Activated CD8-positive, alpha-beta memory T cell treated with anti-CD3 and anti-CD28 coated beads for 4 hours (primary cell): Measurements from ENCODE around the gene RSAD2.
A peak's percentile ranks its signal among the peaks of the same experiment; 100 is the strongest.
"Not testable (repeated sequence)": the region's sequence is repeated elsewhere in the genome, so short reads cannot be mapped to it uniquely, and the experiment has no call there.

Source experiments
- DNase-seq, 2 donors: peaks; one replicate each; pipeline ENCODE4 v3.0.0-alpha.2; 2020; ENCODE audit warnings: low read depth in 2 of 2

Gene RSAD2

GRCh38 chr2:6877402-6878304, at the start of gene RSAD2:
RSAD2 (plus strand) TSS chr2:6877777; CDS start chr2:6877801, 24 bp downstream.
- DNase-seq, result peak in 1 of 2 donors; percentile 20

DNA sequence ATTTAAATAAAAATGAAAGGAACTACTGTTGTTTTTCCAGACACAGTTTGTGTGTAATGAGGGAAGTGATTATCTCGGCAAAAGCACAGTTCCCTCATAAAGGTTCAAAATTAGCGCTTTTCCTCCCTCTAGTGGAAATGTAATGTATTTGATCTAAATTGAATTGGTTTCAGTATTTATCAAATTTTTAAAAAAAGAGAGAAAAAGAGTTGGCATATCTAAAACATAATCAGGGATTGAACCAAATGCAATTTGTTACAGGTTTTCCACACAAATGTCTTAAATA, 49.3 kb upstream of the RSAD2 start:
- no peak for DNase-seq

DNA sequence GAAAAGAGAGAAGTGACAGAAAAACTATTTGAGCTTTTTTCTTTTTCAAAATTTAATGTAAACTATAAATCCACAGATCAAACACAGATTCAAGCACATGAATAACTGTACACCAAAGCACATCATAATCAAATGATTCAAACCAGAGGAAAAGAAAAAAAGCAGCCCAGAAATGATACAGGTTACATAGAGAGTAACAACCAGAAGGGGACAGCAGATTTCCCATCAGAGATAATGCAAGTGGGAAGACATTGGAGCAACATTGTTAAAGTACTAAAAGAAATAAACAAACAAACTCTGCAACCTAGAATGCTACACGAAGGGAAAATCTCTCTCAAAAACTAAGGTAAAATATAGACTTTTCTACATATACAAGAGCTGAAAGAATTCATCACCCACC, 46.3 kb upstream of the RSAD2 start:
- DNase-seq, result no peak

GRCh38 chr2:6832596-6833299, 44.8 kb upstream of the RSAD2 start:
- DNase-seq, result no peak

DNA sequence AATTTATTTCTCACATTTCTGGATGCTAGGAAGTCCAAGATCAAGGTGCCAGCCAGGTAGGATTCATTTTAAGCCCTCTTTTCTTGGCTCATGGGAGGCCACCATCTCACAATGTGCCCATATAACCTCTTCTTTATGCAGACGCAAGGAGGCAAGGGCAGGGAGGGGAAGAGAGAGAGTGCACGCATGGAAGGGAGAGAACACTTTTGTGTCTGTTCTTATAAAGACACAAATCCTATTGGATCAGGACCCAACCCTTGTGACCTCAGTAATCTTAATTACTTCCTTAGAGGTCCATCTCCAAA, 44.3 kb upstream of the RSAD2 start:
- no peak for DNase-seq

DNA sequence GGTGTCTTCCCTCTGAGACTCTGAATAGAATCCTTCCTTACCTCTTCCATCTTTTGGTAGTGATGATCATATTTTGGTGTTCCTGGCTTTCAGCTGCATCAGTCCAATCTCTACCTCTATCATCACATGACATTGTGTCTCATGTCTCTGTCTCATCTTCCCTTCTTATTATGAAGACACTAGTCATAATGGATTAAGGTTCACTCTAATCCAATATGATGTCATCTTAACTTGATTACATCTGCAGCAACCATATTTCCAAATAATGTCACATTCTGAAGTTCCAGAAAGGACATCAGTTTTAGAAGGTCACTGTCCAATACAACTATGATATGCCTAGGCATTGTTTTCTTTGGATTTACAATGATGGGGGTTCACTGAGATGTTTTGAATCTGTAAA, 43.4 kb upstream of the RSAD2 start:
- no peak for DNase-seq

DNA sequence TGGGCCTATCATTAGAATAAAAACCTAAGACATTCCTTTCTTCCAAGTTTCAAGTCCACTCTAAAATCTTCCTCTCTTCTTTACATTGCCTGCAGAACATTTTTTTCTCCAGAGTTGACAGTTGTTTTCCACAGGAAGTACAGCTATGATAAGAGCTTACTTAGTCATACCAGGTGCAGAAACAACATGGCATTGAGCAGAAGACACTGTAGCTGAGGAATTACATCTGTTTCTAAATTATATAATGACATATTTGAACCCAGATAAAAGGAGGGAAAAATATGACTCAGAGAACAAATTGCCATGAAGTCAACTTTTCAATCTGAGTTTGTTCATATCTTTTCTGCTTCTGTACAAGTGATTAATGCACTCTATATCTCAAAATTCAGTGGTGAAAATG, 42.1 kb upstream of the RSAD2 start:
- no peak for DNase-seq

GRCh38 chr2:6838673-6839319, 38.8 kb upstream of the RSAD2 start:
- no peak for DNase-seq

DNA sequence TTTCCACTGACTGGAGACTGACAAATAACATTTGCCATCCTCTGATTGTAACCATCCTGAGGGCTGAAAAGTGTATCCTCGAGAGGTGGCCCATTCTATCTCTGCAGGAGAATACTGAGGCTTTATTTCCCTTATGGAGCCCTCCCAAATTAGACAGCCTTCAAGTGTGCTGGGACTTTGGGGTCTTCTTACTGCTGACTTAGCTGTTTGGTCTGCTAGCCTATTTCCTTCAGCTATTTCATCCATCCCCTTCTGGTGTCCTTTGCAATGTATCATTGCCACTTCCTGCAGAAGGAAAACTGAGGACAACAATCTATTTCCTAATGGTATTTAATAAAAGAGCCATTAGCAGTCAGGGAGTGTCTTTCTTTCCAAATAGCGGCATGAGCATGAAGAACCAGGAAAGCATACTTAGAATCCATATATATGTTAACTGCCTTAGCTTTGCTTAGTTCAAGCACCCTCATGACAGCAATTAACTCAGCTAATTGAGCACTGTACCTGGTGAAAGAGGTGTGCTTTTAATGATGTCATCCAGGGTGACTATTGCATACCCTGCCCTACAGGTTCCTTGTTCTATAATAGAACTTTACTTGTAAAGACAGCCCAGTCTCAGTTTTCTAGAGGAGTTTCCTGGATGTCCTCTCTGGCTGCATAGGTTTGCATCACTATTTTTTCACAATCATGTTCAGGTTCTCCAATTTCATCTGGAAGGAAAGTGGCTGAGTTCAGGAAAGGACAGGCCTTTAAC, 35.9 kb upstream of the RSAD2 start:
- DNase-seq, result no peak

- DNase-seq, result no peak
These were observed 32.3 kb upstream of the RSAD2 start for GRCh38 chr2:6845312-6845711.

DNA sequence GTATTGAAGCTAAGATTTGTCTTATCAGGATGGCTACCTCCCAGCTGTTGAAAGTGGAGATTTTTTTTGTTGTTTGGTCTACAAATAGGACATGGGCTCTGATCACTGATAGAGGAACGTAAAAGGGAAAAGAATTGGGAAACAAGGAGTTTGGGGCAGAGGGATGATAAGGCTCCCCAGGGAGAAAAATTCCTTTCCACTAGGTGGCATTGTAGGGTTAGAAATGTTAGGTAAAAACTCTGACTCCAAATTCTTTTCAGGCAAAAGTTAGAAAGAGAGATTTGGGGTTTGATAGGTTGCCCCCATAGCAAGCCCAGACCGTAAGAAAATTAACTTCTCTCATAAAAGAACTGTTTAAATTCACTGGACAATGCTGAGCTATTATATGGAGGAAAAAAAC, 31.7 kb upstream of the RSAD2 start:
- DNase-seq, result no peak

DNA sequence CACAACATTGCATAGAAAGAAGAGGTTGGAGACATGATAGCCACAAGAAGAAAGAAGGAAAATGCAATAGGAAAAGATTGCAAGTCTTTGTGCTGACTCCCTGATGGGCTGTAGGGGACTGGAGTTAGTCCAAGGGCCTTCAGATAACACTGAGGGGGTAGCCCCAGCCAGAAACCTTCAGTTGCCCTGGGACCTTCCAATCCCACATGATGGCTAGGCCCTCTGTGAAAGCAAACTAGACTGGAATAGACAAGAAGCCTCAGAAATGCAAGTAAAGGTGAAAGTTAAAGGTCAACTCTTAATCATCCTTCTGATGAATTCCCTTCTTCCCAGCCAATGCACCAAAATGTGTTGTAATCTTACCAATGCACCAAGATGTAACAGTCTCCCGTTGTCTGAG, 31.0 kb upstream of the RSAD2 start:
- no peak for DNase-seq

DNA sequence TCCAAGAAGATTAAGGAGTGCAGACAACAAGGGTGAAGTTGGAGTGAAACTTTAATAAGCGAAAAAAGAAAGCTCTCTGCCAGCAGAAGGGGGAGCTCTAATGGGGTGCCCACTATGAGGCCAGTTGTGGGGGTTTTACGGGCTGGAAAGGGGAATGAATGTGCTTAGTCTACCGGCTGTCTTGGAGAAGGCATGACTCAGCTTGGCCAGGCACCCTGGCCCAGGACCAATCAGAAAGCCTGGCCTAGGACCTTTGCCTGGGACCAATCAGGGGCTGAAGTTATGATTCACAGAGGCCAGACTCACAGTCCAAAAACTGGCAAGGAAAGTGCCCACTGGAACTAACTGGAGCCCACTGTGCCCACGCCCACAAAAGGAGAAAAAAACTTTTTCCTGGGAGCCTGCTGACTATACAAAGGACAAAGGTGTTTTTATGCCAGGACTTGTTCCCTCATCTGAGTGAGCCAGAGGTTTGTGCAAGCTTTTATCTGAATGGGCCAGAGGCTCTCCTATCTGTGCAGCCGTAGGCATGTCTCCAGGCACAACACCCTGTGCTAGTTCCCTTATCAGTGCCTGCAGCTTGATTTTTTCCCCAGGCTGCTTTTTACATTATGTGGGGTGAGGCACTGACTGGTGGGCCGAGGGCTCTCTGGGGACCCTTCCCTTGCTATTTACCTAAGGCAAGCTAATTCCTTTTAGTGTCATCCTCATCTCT, 30.5 kb upstream of the RSAD2 start:
- DNase-seq, result no peak

DNA sequence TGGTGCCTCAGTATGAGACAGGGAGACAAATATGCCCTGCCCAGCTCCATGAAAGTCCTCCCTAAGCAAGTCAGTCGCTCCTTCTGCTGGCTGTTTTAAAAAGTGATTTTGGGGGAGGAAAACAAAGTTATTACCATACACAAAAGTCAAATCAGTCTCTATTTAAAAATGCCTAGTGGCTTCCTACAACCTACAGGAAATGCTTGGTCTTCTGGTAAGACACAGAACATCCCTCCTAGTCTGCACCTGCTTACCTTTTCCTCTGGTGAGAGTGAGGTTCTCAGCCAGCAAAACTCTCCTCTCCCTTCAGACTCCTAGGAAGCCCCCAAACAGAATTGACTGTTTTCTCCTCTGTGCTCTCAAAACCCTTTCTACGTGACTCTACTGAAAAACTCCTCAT, 25.4 kb upstream of the RSAD2 start:
- no peak for DNase-seq

- no peak for DNase-seq
These were observed 23.2 kb upstream of the RSAD2 start for GRCh38 chr2:6854416-6854815.

DNA sequence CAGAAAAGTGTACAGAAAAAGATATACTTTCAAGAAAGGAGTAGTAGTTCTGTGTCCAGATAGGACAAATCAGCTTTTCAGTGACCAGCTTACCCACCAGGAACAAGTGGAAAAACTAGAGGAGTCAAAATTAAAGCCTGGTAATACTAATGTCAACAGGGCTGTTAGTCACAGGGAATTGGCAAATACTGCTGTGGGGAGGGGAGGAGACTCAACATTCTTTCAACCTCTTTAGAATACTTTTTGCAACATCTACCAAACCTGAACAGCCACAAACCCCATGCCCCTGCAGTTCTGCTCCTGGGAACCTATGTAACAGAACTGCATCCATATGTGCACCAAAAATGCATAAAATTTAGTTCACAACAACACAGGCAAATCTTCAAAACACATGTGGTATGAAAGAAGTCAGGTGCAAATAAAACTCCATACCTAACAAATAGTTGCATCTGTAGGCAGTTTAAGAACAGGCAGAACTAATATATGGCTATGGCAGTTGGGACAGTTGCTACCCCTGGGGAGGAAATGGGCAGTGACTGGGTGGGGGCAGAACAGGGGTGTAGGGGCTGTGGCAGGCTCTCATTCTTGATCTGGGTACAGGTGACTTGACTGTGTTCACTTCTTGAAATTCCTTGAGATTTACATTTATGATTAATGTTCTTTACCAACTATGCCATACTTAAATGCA, 21.6 kb upstream of the RSAD2 start:
- no peak for DNase-seq

- no peak for DNase-seq
These were observed 21.0 kb upstream of the RSAD2 start for GRCh38 chr2:6856548-6856920.

DNA sequence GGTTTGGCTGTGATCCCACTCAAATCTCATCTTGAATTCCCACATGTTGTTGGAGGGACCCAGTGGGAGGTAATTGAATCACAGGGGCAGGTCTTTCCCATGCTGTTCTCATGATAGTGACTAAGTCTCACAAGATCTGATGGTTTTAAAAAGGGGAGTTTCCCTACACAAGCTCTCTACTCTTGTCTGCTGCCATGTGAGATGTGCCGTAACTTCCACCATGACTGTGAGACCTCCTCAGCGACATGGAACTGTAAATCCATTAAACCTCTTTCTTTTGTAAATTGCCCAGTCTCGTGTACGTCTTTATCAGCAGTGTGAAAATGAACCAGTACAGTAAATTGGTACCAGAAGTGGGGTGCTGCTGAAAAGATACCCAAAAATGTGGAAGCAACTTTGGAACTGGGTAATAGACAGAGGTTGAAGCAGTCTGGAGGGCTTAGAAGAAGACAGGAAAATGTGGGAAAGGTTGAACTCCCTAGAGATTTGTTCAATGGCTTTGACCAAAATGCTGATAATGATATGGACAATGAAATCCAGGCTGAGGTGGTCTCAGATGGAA, 19.0 kb upstream of the RSAD2 start:
- DNase-seq, result not testable (repeated sequence)

GRCh38 chr2:6860296-6860695, 17.3 kb upstream of the RSAD2 start:
- DNase-seq, result no peak

DNA sequence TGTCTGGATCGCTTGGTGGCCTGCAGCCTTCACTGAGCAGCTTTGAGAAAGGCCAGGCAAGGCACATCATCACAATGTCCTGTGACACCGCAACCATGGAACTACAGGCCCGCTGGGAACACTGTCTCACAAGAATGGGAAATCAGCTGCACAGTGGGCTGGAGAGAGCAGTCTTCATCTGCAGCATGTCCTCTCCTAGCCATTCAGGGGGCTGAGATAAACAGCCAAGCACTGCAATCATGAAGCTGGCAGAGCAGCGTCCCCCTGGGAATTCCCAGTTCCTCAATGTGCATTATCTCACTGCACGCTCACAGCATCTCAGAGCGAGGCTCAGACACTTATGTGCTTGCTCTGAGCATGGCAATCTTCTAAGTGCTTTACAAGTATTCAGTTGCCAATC, 13.8 kb upstream of the RSAD2 start:
- no peak for DNase-seq

GRCh38 chr2:6864231-6864754, 13.3 kb upstream of the RSAD2 start:
- DNase-seq, result no peak
